HFFc6 (cell line): ENCODE data around the gene ERBB4. TPM values are rescaled to one million over a fixed set of nuclear protein-coding genes. Genes with fewer than 3 reads are reported as not detected.
"Not testable (repeated sequence)": the region's sequence is repeated elsewhere in the genome, so short reads cannot be mapped to it uniquely, and the experiment has no call there.

Experiments used
- DNase-seq: peaks from one replicate; pipeline ENCODE4 v3.0.0-alpha.2; 2018
- H3K27ac Mint-ChIP-seq: 2 replicates; pipeline ENCODE4 v1.8.0; 2020; ENCODE audit warnings: mild to moderate bottlenecking, mixed read lengths
- H3K27me3 Mint-ChIP-seq: 2 replicates; pipeline ENCODE4 v1.8.0; 2021; ENCODE audit warnings: mild to moderate bottlenecking, moderate library complexity, mixed read lengths; ENCODE audit not compliant: insufficient read depth
- H3K36me3 Mint-ChIP-seq: 2 replicates; pipeline ENCODE4 v1.8.0; 2021; ENCODE audit warnings: low read depth, mixed read lengths
- H3K4me1 Mint-ChIP-seq: 2 replicates; pipeline ENCODE4 v1.8.0; 2020; ENCODE audit warnings: low read depth, mixed read lengths
- H3K4me3 Mint-ChIP-seq: 2 replicates; pipeline ENCODE4 v1.8.0; 2020; ENCODE audit warnings: mild to moderate bottlenecking, moderate library complexity, mixed read lengths
- H3K9me3 Mint-ChIP-seq: 2 replicates; pipeline ENCODE4 v1.8.0; 2020; ENCODE audit warnings: mild to moderate bottlenecking, mixed read lengths
- CTCF ChIP-seq: fragments of 200-600 bp; sonication (generic); IDR thresholded peaks from 2 replicates; pipeline ENCODE4 v1.5.0; 2021; ENCODE audit warnings: antibody characterized with exemption, mild to moderate bottlenecking
- total RNA-seq, 6 experiments: library from RNA; stranded (reverse); fragmentation: NEBNext Ultra II Directional; extraction: Animal tissue kit (Norgen Biotek cat#: 25700); gene quantifications; 2 replicates in 1 of 6; 3 replicates in 5 of 6; pipeline ENCODE4 v1.2.3, GENCODE V29; 2021

ERBB4 gene
- total RNA-seq, 6 experiments from 2014 or later, result not detected

DNA sequence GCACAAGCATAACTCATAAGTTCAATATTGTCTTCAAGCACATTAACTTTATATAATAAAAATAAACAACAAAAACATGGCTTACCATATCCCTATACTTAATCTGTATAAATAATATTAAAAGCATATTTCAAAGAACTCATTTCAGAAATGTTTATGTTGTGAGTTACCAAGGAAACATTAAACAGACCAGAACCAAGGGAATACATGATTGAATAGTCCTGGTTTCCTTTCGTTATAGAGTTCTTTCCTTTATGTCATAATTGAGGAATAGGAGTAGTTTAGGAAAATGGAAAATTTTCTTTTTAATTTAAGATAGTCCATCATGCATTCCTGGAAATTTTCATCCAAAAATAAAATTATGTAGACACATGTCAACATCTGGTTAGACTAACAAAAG is 343.0 kb downstream of the ERBB4 start:
- Mint-ChIP-seq H3K4me1 (no peaks in the 10 kb centered on the region), H3K27me3 (no peaks in the 10 kb centered on the region)
- no peak for DNase-seq

GRCh38 chr2:212194396-212194795 is 344.2 kb downstream of the ERBB4 start:
- DNase-seq, result no peak

More for the DNA sequence above, 343.0 kb downstream of the ERBB4 start:
- Mint-ChIP-seq H3K4me3 (no peak overlapping the region), H3K36me3 (no peaks in the 10 kb centered on the region), H3K9me3 (no peaks in the 10 kb centered on the region), H3K27ac (no peak overlapping the region)
- TF ChIP-seq CTCF, result no peak

GRCh38 chr2:212193803-212194202 is 344.8 kb downstream of the ERBB4 start:
- Mint-ChIP-seq H3K27ac (no peak overlapping the region), H3K4me3 (no peak overlapping the region), H3K27me3 (no peaks in the 10 kb centered on the region), H3K36me3 (no peaks in the 10 kb centered on the region), H3K4me1 (no peaks in the 10 kb centered on the region), H3K9me3 (peaks cover 6% of the 10 kb centered on the region; the same call in 1 of the 2 replicates)
- no peak for DNase-seq
- no peak for TF ChIP-seq CTCF

More at GRCh38 chr2:212194396-212194795, 344.2 kb downstream of the ERBB4 start:
- no peak overlapping the region for H3K4me3 Mint-ChIP-seq
- no peak overlapping the region for H3K27ac Mint-ChIP-seq
- peaks cover under 1% of the 10 kb centered on the region; the same call in 1 of the 2 replicates for H3K9me3 Mint-ChIP-seq
- no peaks in the 10 kb centered on the region for H3K4me1 Mint-ChIP-seq
- H3K36me3 Mint-ChIP-seq, result no peaks in the 10 kb centered on the region
- TF ChIP-seq CTCF, result no peak
- H3K27me3 Mint-ChIP-seq, result no peaks in the 10 kb centered on the region

- no peak overlapping the region for H3K27ac Mint-ChIP-seq
- DNase-seq, result no peak
- H3K4me3 Mint-ChIP-seq, result no peak overlapping the region
- H3K4me1 Mint-ChIP-seq, result no peaks in the 10 kb centered on the region
- no peaks in the 10 kb centered on the region for H3K27me3 Mint-ChIP-seq
- TF ChIP-seq CTCF, result no peak
- H3K9me3 Mint-ChIP-seq, result peaks cover 10% of the 10 kb centered on the region; the same call in 1 of the 2 replicates
- H3K36me3 Mint-ChIP-seq, result no peaks in the 10 kb centered on the region
Observed at GRCh38 chr2:212193056-212193455, 345.5 kb downstream of the ERBB4 start.

DNA sequence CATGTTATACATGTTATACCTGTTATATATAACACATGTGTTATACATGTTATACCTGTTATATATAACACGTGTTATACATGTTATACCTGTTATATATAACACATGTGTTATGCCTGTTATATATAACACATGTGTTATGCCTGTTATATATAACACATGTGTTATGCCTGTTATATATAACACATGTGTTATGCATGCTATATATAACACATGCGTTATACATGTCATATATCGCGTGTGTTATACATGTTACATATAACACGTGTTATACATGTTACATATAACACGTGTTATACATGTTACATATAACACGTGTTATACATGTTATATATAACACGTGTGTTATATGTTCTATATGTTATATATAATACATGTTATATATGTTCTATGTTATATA is 347.2 kb downstream of the ERBB4 start:
- not testable (repeated sequence) for H3K4me1 Mint-ChIP-seq, DNase-seq, H3K36me3 Mint-ChIP-seq

GRCh38 chr2:212186166-212186565 is 352.4 kb downstream of the ERBB4 start:
- Mint-ChIP-seq H3K36me3 (no peaks in the 10 kb centered on the region), H3K27ac (no peak overlapping the region), H3K9me3 (peaks cover 10% of the 10 kb centered on the region), H3K4me1 (no peaks in the 10 kb centered on the region), H3K27me3 (no peaks in the 10 kb centered on the region; the same call in 1 of the 2 replicates), H3K4me3 (no peak overlapping the region)
- TF ChIP-seq CTCF, result no peak
- DNase-seq, result no peak

More for the DNA sequence above, 347.2 kb downstream of the ERBB4 start:
- H3K27ac Mint-ChIP-seq, H3K4me3 Mint-ChIP-seq, H3K27me3 Mint-ChIP-seq: not testable (repeated sequence)
- H3K9me3 Mint-ChIP-seq, result peaks cover 10% of the 10 kb centered on the region; the same call in 1 of the 2 replicates
